ENCODE results near the gene LAGE3. TPM values are rescaled to one million over a fixed set of nuclear protein-coding genes. Genes with fewer than 3 reads are reported as not detected.
A peak's percentile ranks its signal among the peaks of the same experiment; 100 is the strongest.

Gene LAGE3
- total RNA-seq: 7.2 and 14.7 TPM in 2 replicates

- DNase-seq (ENCODE audit: low read depth): peak; percentile 53
- Histone ChIP-seq H3K36me3 (ENCODE audit: control insufficient read depth, insufficient read depth, low read length) (peaks cover 3% of the 10 kb centered on the region), H3K27me3 (ENCODE audit: control insufficient read depth, insufficient read depth, low read length) (no peaks in the 10 kb centered on the region), H3K4me3 (ENCODE audit: low read depth, low read length) (peak within 1 kb of the TSS; percentile 49)
- no peak for TF ChIP-seq CTCF (IDR thresholded peaks at IDR 0.05; ENCODE audit: insufficient read depth, low read length, severe bottlenecking)
- no peak for FAIRE-seq
Measured at GRCh38 chrX:154478728-154479622, at the start of gene LAGE3. LAGE3 (minus strand) TSS chrX:154479281; CDS start chrX:154478915, 366 bp downstream.

- Histone ChIP-seq H3K27me3 (ENCODE audit: control insufficient read depth, insufficient read depth, low read length) (no peaks in the 10 kb centered on the region), H3K4me3 (ENCODE audit: low read depth, low read length) (peak overlapping the region; percentile 29), H3K36me3 (ENCODE audit: control insufficient read depth, insufficient read depth, low read length) (peaks cover 2% of the 10 kb centered on the region)
- DNase-seq (ENCODE audit: low read depth) (peak; percentile 76), FAIRE-seq (no peak)
- TF ChIP-seq CTCF (IDR thresholded peaks at IDR 0.05; ENCODE audit: insufficient read depth, low read length, severe bottlenecking): peak; percentile 54
Measured at GRCh38 chrX:154526901-154527675, 48.0 kb upstream of the LAGE3 start.

GRCh38 chrX:154525606-154526490 lies 46.8 kb upstream of the LAGE3 start:
- no peaks in the 10 kb centered on the region for H3K27me3 ChIP-seq (ENCODE audit: control insufficient read depth, insufficient read depth, low read length)

GRCh38 chrX:154519389-154519788 lies 40.3 kb upstream of the LAGE3 start:
- no peaks in the 10 kb centered on the region for H3K27me3 ChIP-seq (ENCODE audit: control insufficient read depth, insufficient read depth, low read length)
- no peak for FAIRE-seq
- H3K4me3 ChIP-seq (ENCODE audit: low read depth, low read length): no peak overlapping the region
- H3K36me3 ChIP-seq (ENCODE audit: control insufficient read depth, insufficient read depth, low read length): no peaks in the 10 kb centered on the region
- DNase-seq (ENCODE audit: low read depth): no peak
- no peak for TF ChIP-seq CTCF (IDR thresholded peaks at IDR 0.05; ENCODE audit: insufficient read depth, low read length, severe bottlenecking)

More at GRCh38 chrX:154525606-154526490, 46.8 kb upstream of the LAGE3 start:
- Histone ChIP-seq H3K36me3 (ENCODE audit: control insufficient read depth, insufficient read depth, low read length) (no peaks in the 10 kb centered on the region), H3K4me3 (ENCODE audit: low read depth, low read length) (no peak overlapping the region)
- FAIRE-seq (no peak), DNase-seq (ENCODE audit: low read depth) (no peak)
- TF ChIP-seq CTCF (IDR thresholded peaks at IDR 0.05; ENCODE audit: insufficient read depth, low read length, severe bottlenecking): no peak

- no peak for TF ChIP-seq CTCF (IDR thresholded peaks at IDR 0.05; ENCODE audit: insufficient read depth, low read length, severe bottlenecking)
- DNase-seq (ENCODE audit: low read depth) (no peak), FAIRE-seq (no peak)
- no peaks in the 10 kb centered on the region for H3K27me3 ChIP-seq (ENCODE audit: control insufficient read depth, insufficient read depth, low read length)
- H3K4me3 ChIP-seq (ENCODE audit: low read depth, low read length): peak overlapping the region; percentile 49
- H3K36me3 ChIP-seq (ENCODE audit: control insufficient read depth, insufficient read depth, low read length): no peaks in the 10 kb centered on the region
Measured at GRCh38 chrX:154517101-154517781, 38.2 kb upstream of the LAGE3 start.

Measured in bronchial epithelial cell (primary cell).